Kasumi-1 (cell line): ENCODE results near the gene MAGEB6B.
"Not testable (repeated sequence)": the region's sequence is repeated elsewhere in the genome, so short reads cannot be mapped to it uniquely, and the experiment has no call there.

Experiments used
- DNase-seq, 2 experiments: peaks; one replicate each; lab custom pipeline; 2025; lab: John Stamatoyannopoulos, UW

MAGEB6B gene

GRCh38 chrX:26160301-26160700, at the start of gene MAGEB6B:
TSS of gene MAGEB6B (plus strand) at chrX:26160601. CDS start at chrX:26160601, 0 bp downstream.
- no peak for DNase-seq

GRCh38 chrX:26138274-26138673, 22.1 kb upstream of the MAGEB6B start, which contains the start of gene MAGEB18:
TSS of gene MAGEB18 (plus strand) at chrX:26138343. CDS start at chrX:26138986, 643 bp downstream.
- DNase-seq: no peak

GRCh38 chrX:26146024-26146423, 14.4 kb upstream of the MAGEB6B start:
- DNase-seq: no peak

- no peak for DNase-seq
Measured at GRCh38 chrX:26192204-26192603, 31.8 kb downstream of the MAGEB6B start, which contains the start of gene MAGEB6. TSS of gene MAGEB6 (plus strand) at chrX:26192440. CDS start at chrX:26193847, 1,407 bp downstream.

GRCh38 chrX:26203561-26203960, 43.2 kb downstream of the MAGEB6B start:
- no peak for DNase-seq

GRCh38 chrX:26204717-26205116, 44.3 kb downstream of the MAGEB6B start:
- DNase-seq: not testable (repeated sequence)

GRCh38 chrX:26208012-26208411, 47.6 kb downstream of the MAGEB6B start:
- DNase-seq: no peak
